Nephron progenitor cell (in vitro differentiated cells): Measurements from ENCODE around the gene ATP2A1.
A peak's percentile ranks its signal among the peaks of the same experiment; 100 is the strongest.
"Not testable (repeated sequence)": the region's sequence is repeated elsewhere in the genome, so short reads cannot be mapped to it uniquely, and the experiment has no call there.

ENCODE experiments used
- DNase-seq: peaks from one replicate; pipeline ENCODE4 v3.0.0; 2021
- H3K27ac Mint-ChIP-seq: 2 replicates; pipeline ENCODE4 v1.8.0; 2021; ENCODE audit warnings: mild to moderate bottlenecking, moderate library complexity, mixed read lengths
- H3K27me3 Mint-ChIP-seq: 2 replicates; pipeline ENCODE4 v1.8.0; 2021; ENCODE audit warnings: mild to moderate bottlenecking, low read depth, mixed read lengths; ENCODE audit not compliant: poor library complexity
- H3K36me3 Mint-ChIP-seq: 2 replicates; pipeline ENCODE4 v1.8.0; 2021; ENCODE audit warnings: low read depth, mixed read lengths
- H3K4me1 Mint-ChIP-seq: 2 replicates; pipeline ENCODE4 v1.8.0; 2021; ENCODE audit warnings: mixed read lengths
- H3K4me3 Mint-ChIP-seq: 2 replicates; pipeline ENCODE4 v1.8.0; 2021; ENCODE audit warnings: mild to moderate bottlenecking, moderate library complexity, mixed read lengths
- H3K9me3 Mint-ChIP-seq: 2 replicates; pipeline ENCODE4 v1.8.0; 2021; ENCODE audit warnings: mild to moderate bottlenecking, moderate library complexity, mixed read lengths
- TF ChIP-seq, protein P1 (sequence below): fragments of 200-600 bp; sonication (generic); IDR thresholded peaks from 2 replicates; pipeline ENCODE4 v1.5.0; 2021; ENCODE audit warnings: antibody characterized with exemption

Gene ATP2A1

DNA sequence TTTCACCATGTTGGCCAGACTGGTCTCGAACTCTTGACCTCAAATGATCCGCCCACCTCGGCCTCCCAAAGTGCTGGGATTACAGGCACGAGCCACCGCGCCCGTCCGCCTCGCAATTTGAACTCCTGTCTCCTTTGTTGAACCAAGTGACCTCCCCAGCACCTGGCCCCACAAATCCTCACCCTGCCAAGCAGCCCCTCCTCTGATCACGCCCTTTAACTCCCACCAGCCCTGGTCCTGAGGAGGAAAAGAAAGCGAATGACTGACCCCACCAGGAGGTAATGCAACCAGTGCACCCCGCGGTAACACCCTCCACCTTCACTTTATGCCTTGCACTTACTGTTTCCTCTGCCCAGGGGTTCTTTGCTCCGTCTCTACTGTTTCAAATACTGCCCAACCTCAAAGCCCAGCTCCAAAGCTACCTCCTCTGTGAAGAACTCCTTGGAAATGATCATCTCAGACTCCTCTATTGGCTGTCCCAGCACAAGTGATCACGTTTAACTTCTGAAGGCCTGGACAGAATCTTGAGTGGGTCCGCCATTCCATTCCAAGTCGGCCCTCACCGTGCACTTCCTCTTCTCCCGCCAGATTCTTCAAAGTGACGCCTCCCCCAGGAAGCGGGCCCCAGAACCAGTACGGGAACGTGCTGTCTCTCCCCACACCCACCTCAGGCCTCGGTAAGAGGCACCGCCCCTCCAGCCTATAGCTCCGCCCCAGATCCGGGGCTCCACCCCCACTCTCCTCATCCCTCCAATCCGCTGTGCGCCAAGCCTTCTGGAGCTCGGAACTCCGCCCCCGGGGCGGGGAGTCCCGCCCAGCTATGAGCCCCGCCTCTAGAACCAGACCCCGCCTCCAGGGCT lies 57.9 kb downstream of the ATP2A1 start:
- Mint-ChIP-seq H3K36me3 (no peaks in the 10 kb centered on the region), H3K9me3 (peaks cover 4% of the 10 kb centered on the region), H3K27me3 (peaks cover 28% of the 10 kb centered on the region), H3K27ac (no peak overlapping the region), H3K4me1 (peaks cover 37% of the 10 kb centered on the region), H3K4me3 (peak overlapping the region; percentile 42)
- TF ChIP-seq, protein P1, sequence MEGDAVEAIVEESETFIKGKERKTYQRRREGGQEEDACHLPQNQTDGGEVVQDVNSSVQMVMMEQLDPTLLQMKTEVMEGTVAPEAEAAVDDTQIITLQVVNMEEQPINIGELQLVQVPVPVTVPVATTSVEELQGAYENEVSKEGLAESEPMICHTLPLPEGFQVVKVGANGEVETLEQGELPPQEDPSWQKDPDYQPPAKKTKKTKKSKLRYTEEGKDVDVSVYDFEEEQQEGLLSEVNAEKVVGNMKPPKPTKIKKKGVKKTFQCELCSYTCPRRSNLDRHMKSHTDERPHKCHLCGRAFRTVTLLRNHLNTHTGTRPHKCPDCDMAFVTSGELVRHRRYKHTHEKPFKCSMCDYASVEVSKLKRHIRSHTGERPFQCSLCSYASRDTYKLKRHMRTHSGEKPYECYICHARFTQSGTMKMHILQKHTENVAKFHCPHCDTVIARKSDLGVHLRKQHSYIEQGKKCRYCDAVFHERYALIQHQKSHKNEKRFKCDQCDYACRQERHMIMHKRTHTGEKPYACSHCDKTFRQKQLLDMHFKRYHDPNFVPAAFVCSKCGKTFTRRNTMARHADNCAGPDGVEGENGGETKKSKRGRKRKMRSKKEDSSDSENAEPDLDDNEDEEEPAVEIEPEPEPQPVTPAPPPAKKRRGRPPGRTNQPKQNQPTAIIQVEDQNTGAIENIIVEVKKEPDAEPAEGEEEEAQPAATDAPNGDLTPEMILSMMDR, result no peak
- peak; percentile 54 for DNase-seq

- H3K27me3 Mint-ChIP-seq, result peaks cover 28% of the 10 kb centered on the region
- TF ChIP-seq, protein P1, result no peak
- H3K4me1 Mint-ChIP-seq, result peaks cover 32% of the 10 kb centered on the region
- peaks cover 4% of the 10 kb centered on the region for H3K9me3 Mint-ChIP-seq
- H3K4me3 Mint-ChIP-seq, result no peak overlapping the region
- DNase-seq, result no peak
- no peak overlapping the region for H3K27ac Mint-ChIP-seq
- H3K36me3 Mint-ChIP-seq, result no peaks in the 10 kb centered on the region
Observed at GRCh38 chr16:28936784-28937155, 58.5 kb downstream of the ATP2A1 start.

DNA sequence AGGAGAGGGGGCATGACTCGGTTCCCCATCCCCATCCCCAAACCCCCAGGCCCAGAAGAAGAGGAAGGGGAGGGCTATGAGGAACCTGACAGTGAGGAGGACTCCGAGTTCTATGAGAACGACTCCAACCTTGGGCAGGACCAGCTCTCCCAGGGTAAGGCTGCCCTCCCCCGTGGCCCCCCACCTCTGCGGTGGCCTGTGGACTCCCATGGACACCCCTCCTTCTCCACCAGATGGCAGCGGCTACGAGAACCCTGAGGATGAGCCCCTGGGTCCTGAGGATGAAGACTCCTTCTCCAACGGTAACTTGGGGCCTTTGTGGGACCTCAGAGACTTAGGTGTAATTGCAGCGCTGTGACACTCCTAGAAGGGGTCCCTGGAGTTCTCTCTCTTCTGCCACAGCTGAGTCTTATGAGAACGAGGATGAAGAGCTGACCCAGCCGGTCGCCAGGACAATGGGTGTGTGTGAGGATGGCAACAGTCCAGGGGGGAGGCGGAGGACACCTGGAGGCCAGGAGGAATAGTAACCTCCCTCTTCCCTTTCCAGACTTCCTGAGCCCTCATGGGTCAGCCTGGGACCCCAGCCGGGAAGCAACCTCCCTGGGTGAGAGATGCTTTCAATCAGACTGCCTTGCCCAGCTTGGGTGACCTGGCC lies 59.1 kb downstream of the ATP2A1 start:
- H3K4me3 Mint-ChIP-seq, result no peak overlapping the region
- no peak overlapping the region for H3K27ac Mint-ChIP-seq
- no peak for DNase-seq
- TF ChIP-seq, protein P1, result no peak
- no peaks in the 10 kb centered on the region for H3K36me3 Mint-ChIP-seq
- peaks cover 28% of the 10 kb centered on the region for H3K27me3 Mint-ChIP-seq
- H3K4me1 Mint-ChIP-seq, result peaks cover 31% of the 10 kb centered on the region
- peaks cover 4% of the 10 kb centered on the region for H3K9me3 Mint-ChIP-seq

- DNase-seq, result no peak
- Mint-ChIP-seq H3K4me3 (no peak overlapping the region), H3K27ac (no peak overlapping the region), H3K36me3 (no peaks in the 10 kb centered on the region), H3K9me3 (peaks cover 4% of the 10 kb centered on the region), H3K4me1 (peaks cover 29% of the 10 kb centered on the region), H3K27me3 (peaks cover 28% of the 10 kb centered on the region)
- TF ChIP-seq, protein P1, result no peak
Observed at GRCh38 chr16:28938721-28939120, 60.4 kb downstream of the ATP2A1 start.

- Mint-ChIP-seq H3K4me1 (peaks cover 32% of the 10 kb centered on the region), H3K27me3 (peaks cover 22% of the 10 kb centered on the region)
- not testable (repeated sequence) for H3K27ac Mint-ChIP-seq, DNase-seq, H3K36me3 Mint-ChIP-seq, H3K4me3 Mint-ChIP-seq, H3K9me3 Mint-ChIP-seq
Observed at GRCh38 chr16:28939825-28940224, 61.5 kb downstream of the ATP2A1 start.

DNA sequence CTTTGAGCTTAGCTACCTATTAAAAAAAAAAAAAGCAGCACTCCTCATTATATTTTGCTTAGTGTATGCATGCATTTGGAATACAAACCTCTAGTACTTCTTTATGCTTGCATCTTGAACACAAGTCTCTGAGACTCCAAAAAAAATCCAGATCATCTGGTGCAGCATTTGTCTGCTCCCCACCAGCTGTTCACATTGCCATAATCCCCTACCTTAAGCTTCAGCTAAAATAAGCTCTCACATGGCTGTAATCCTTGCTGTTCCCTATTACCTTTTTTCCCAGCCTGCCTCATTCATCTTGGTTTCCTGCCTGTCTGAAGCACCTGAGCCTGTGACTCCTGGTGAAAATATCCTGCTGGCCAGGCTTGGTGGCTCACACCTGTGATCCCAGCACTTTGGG lies 65.0 kb downstream of the ATP2A1 start:
- Mint-ChIP-seq H3K4me3 (no peak overlapping the region), H3K27me3 (peaks cover 23% of the 10 kb centered on the region), H3K9me3 (no peaks in the 10 kb centered on the region), H3K27ac (peak overlapping the region; percentile 54), H3K4me1 (peaks cover 28% of the 10 kb centered on the region), H3K36me3 (no peaks in the 10 kb centered on the region)
- TF ChIP-seq, protein P1, result no peak
- DNase-seq, result no peak
